Measurements from ENCODE around the gene SNURF. TPM values are rescaled to one million over a fixed set of nuclear protein-coding genes. Genes with fewer than 3 reads are reported as not detected.
"Not testable (repeated sequence)": the region's sequence is repeated elsewhere in the genome, so short reads cannot be mapped to it uniquely, and the experiment has no call there.

Gene SNURF
- total RNA-seq, 4 donors from 2014 or later: 5.1 to 33.8 (median 7.1) TPM

GRCh38 chr15:24971772-24972171 lies 17.0 kb downstream of the SNURF start:
- TF ChIP-seq CTCF (IDR thresholded peaks at IDR 0.05): no peak
- TF ChIP-seq POLR2A (IDR thresholded peaks at IDR 0.05): no peak
- no peak for TF ChIP-seq EP300 (IDR thresholded peaks at IDR 0.05)
- TF ChIP-seq POLR2AphosphoS5 (IDR thresholded peaks at IDR 0.05): no peak
- no peak for ATAC-seq
- H3K4me1 ChIP-seq: no peaks in the 10 kb centered on the region
- peaks cover 0 to 94% of the 10 kb centered on the region in 2 donors for H3K36me3 ChIP-seq
- H3K4me3 ChIP-seq: no peak overlapping the region
- no peak overlapping the region for H3K27ac ChIP-seq
- 83 to 88% methylated on average over 2 to 4 of the region's 8 CpGs for WGBS, 2 donors (ENCODE audit: low coverage in 1 of 2)
- H3K27me3 ChIP-seq: no peaks in the 10 kb centered on the region
- H3K9me3 ChIP-seq: peaks cover 0 to 36% (median 0%) of the 10 kb centered on the region in 3 donors

- not testable (repeated sequence) for ATAC-seq, H3K27ac ChIP-seq, H3K4me3 ChIP-seq, H3K27me3 ChIP-seq, H3K4me1 ChIP-seq
- peaks cover 0 to 41% (median 0%) of the 10 kb centered on the region in 3 donors for H3K9me3 ChIP-seq
- peaks cover 0 to 94% of the 10 kb centered on the region in 2 donors for H3K36me3 ChIP-seq
- 88 to 100% methylated on average over 2 to 5 of the region's 5 CpGs for WGBS, 2 donors (ENCODE audit: low coverage in 1 of 2)
These were observed 17.9 kb downstream of the SNURF start for GRCh38 chr15:24972707-24973106.

GRCh38 chr15:24976932-24977331 lies 22.1 kb downstream of the SNURF start:
- peaks cover 0 to 56% (median 0%) of the 10 kb centered on the region in 3 donors for H3K9me3 ChIP-seq
- 87% methylated on average over 2 of the region's 3 CpGs; no CpG with 5 or more reads in 1 of the 2 donors for whole genome bisulfite sequencing, 2 donors (ENCODE audit: low coverage in 1 of 2)
- no peak overlapping the region for H3K4me3 ChIP-seq
- TF ChIP-seq EP300 (IDR thresholded peaks at IDR 0.05): no peak
- TF ChIP-seq CTCF (IDR thresholded peaks at IDR 0.05): no peak
- TF ChIP-seq POLR2A (IDR thresholded peaks at IDR 0.05): no peak
- no peak for TF ChIP-seq POLR2AphosphoS5 (IDR thresholded peaks at IDR 0.05)
- no peaks in the 10 kb centered on the region for H3K27me3 ChIP-seq
- no peak for ATAC-seq
- no peak overlapping the region for H3K27ac ChIP-seq
- no peaks in the 10 kb centered on the region for H3K4me1 ChIP-seq
- H3K36me3 ChIP-seq: peaks cover 3 to 97% of the 10 kb centered on the region in 2 donors

GRCh38 chr15:24977686-24978085 lies 22.9 kb downstream of the SNURF start:
- no peak overlapping the region for H3K27ac ChIP-seq
- peaks cover 0 to 62% (median 0%) of the 10 kb centered on the region in 3 donors for H3K9me3 ChIP-seq
- H3K4me1 ChIP-seq: no peaks in the 10 kb centered on the region
- ATAC-seq: no peak
- WGBS, 2 donors (ENCODE audit: low coverage in 1 of 2): 73 to 89% methylated on average over 2 to 5 of the region's 9 CpGs
- H3K4me3 ChIP-seq: no peak overlapping the region
- H3K36me3 ChIP-seq: peaks cover 3 to 100% of the 10 kb centered on the region in 2 donors
- no peaks in the 10 kb centered on the region for H3K27me3 ChIP-seq
- TF ChIP-seq POLR2AphosphoS5 (IDR thresholded peaks at IDR 0.05) (no peak), POLR2A (IDR thresholded peaks at IDR 0.05) (no peak), CTCF (IDR thresholded peaks at IDR 0.05) (no peak), EP300 (IDR thresholded peaks at IDR 0.05) (no peak)

GRCh38 chr15:24985224-24985623 lies 30.4 kb downstream of the SNURF start:
- H3K27ac ChIP-seq: no peak overlapping the region

GRCh38 chr15:24986653-24987052 lies 31.9 kb downstream of the SNURF start:
- 68 to 75% methylated on average over 6 of the region's 6 CpGs for WGBS, 2 donors (ENCODE audit: low coverage in 1 of 2)
- peaks cover 0 to 88% of the 10 kb centered on the region in 2 donors for H3K36me3 ChIP-seq
- no peak for ATAC-seq

More at GRCh38 chr15:24985224-24985623, 30.4 kb downstream of the SNURF start:
- Histone ChIP-seq H3K9me3 (peaks cover 0 to 76% (median 0%) of the 10 kb centered on the region in 3 donors), H3K27me3 (no peaks in the 10 kb centered on the region), H3K4me1 (no peaks in the 10 kb centered on the region), H3K36me3 (peaks cover 0 to 97% of the 10 kb centered on the region in 2 donors), H3K4me3 (no peak overlapping the region)
- WGBS, 2 donors (ENCODE audit: low coverage in 1 of 2): 83 to 93% methylated on average over 5 to 7 of the region's 7 CpGs
- ATAC-seq: no peak
- no peak for TF ChIP-seq POLR2A (IDR thresholded peaks at IDR 0.05)
- TF ChIP-seq POLR2AphosphoS5 (IDR thresholded peaks at IDR 0.05): no peak
- no peak for TF ChIP-seq EP300 (IDR thresholded peaks at IDR 0.05)

More at GRCh38 chr15:24986653-24987052, 31.9 kb downstream of the SNURF start:
- no peak overlapping the region for H3K4me3 ChIP-seq
- peaks cover 0 to 77% (median 0%) of the 10 kb centered on the region in 3 donors for H3K9me3 ChIP-seq
- no peak for TF ChIP-seq CTCF (IDR thresholded peaks at IDR 0.05)
- no peak for TF ChIP-seq EP300 (IDR thresholded peaks at IDR 0.05)
- no peak for TF ChIP-seq POLR2A (IDR thresholded peaks at IDR 0.05)
- TF ChIP-seq POLR2AphosphoS5 (IDR thresholded peaks at IDR 0.05): no peak
- H3K27ac ChIP-seq: no peak overlapping the region
- no peaks in the 10 kb centered on the region for H3K4me1 ChIP-seq
- H3K27me3 ChIP-seq: no peaks in the 10 kb centered on the region

Measured in gastroesophageal sphincter (tissue), 4 donors.